Mucosa of rectum (tissue), 2 donors: ENCODE measurements around the gene EIPR1.

Source experiments
- H3K27ac ChIP-seq, 2 donors: one replicate each; pipeline ENCODE4 v1.7.0; 2013; ENCODE audit warnings: inconsistent platforms in 2 of 2, low read depth in 2 of 2, low read length in 2 of 2
- H3K27me3 ChIP-seq, 2 donors: one replicate each; pipeline ENCODE4 v1.7.0; 2013; ENCODE audit warnings: low read length in 2 of 2; ENCODE audit not compliant: control insufficient read depth in 2 of 2, insufficient read depth in 2 of 2
- H3K36me3 ChIP-seq, 2 donors: one replicate each; pipeline ENCODE4 v1.7.0; 2013; ENCODE audit warnings: low read length in 2 of 2; ENCODE audit not compliant: control insufficient read depth in 2 of 2, insufficient read depth in 2 of 2
- H3K4me1 ChIP-seq, 2 donors: one replicate each; pipeline ENCODE4 v1.7.0; 2013; ENCODE audit warnings: low read length in 2 of 2, mild to moderate bottlenecking in 1 of 2; ENCODE audit not compliant: control insufficient read depth in 2 of 2, insufficient read depth in 2 of 2
- H3K4me3 ChIP-seq, 2 donors: one replicate each; pipeline ENCODE4 v1.7.0; 2013; ENCODE audit warnings: low read length in 2 of 2
- H3K9ac ChIP-seq, 2 donors: one replicate each; pipeline ENCODE4 v1.7.0; 2013; ENCODE audit warnings: low read length in 2 of 2, low read depth in 1 of 2, mild to moderate bottlenecking in 1 of 2
- H3K9me3 ChIP-seq, 2 donors: one replicate each; pipeline ENCODE4 v1.7.0; 2013; ENCODE audit warnings: low read length in 2 of 2; ENCODE audit not compliant: control insufficient read depth in 2 of 2
- donor health status: healthy.
- donor health status: Normal muscosa, but diverticular disease.

The EIPR1 gene

DNA sequence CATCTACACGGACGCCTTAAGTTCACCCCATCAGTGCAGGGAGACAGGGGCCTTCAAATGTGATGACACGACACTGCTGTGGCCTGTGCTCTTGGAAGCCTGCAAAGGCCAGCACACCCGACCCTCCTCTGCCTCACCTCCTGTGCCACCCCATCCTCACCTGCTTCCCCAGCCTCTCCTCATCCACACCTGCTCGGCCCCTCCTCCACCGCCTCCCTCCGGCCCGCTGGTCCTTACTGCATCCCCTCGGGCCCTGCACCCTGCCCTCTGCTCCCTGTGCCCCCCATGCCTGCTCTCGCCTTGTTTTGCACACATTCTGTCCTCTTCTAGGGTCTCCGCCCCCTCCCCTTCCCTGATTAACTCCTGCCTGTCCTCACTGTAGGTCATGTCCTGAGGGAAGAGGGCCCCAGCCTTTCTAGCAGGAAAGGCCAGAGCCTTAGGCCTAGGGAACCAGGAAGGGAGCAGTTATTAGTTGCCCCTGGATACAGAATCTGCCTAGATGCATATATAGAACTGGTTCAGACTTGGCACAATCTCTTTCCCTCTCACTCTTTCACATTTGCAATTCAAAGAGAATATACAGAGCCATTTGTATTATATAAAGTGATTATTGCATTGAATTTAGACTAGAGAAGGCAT, 41.3 kb upstream of the EIPR1 start:
- H3K9me3 ChIP-seq, result no peaks in the 10 kb centered on the region
- peaks cover 38% of the 10 kb centered on the region in 2 donors for H3K36me3 ChIP-seq
- no peak overlapping the region for H3K9ac ChIP-seq
- H3K4me3 ChIP-seq, result no peak overlapping the region
- no peak overlapping the region for H3K27ac ChIP-seq
- H3K4me1 ChIP-seq, result no peaks in the 10 kb centered on the region
- no peaks in the 10 kb centered on the region for H3K27me3 ChIP-seq

DNA sequence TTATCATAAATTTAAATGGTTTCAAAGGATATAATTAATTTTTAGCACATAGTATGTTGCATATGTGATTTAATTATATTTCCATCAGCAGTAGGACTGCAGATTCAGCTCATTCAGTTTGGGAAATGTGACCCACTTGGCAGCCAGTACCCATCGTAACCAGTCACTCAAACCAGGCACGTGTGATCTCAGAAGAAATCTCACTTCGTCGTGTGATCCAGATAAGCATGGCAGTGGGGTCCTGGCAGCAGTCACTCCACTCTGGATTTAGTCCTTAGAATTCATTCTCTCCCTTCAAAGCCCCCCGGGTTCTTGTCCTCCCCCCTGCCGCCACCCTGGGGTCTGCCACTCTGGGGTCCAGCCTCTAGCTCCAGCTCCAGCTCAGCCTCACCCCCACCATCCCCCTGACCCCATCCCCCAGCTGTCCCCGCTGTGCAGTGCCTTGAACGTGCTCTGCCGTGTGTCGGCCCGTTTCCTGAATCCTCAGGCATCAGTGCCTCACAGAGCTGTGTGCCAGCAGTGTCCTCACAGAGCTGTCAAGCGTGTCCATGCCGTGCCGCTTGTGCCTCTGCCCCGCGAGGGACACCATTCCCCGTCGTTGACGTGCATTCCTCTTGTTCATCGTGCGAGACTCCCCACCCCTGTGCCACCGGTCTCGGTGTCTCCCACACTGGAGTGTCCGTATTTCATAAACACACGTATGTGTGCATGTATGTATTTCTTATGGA, 36.7 kb upstream of the EIPR1 start:
- Histone ChIP-seq H3K4me3 (no peak overlapping the region), H3K9me3 (no peaks in the 10 kb centered on the region), H3K27me3 (no peaks in the 10 kb centered on the region), H3K36me3 (peaks cover 8 to 10% of the 10 kb centered on the region in 2 donors), H3K27ac (no peak overlapping the region), H3K9ac (no peak overlapping the region), H3K4me1 (no peaks in the 10 kb centered on the region)

DNA sequence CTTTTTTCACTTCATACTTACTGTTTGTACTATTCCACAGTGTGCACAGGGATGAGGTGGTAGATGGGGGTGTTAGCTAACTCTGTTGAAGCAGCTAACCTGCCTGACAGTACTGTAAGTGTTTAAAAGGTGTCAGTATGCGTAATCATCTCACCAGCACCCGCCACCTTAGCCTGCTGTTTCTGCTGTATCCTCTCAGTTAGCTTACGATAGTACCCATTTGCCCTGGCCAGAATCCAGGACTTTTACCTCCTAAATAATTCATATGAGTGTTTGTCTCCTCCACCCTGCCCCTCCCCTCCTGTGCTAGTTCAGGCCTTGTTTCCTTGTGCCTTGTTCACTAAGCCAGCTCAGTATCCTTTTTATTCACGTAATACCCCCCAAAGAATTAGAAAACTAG, 36.1 kb upstream of the EIPR1 start:
- no peaks in the 10 kb centered on the region for H3K4me1 ChIP-seq
- no peak overlapping the region for H3K27ac ChIP-seq
- H3K9me3 ChIP-seq, result no peaks in the 10 kb centered on the region
- no peaks in the 10 kb centered on the region for H3K27me3 ChIP-seq
- no peak overlapping the region for H3K9ac ChIP-seq
- peaks cover 8 to 10% of the 10 kb centered on the region in 2 donors for H3K36me3 ChIP-seq
- H3K4me3 ChIP-seq, result no peak overlapping the region

DNA sequence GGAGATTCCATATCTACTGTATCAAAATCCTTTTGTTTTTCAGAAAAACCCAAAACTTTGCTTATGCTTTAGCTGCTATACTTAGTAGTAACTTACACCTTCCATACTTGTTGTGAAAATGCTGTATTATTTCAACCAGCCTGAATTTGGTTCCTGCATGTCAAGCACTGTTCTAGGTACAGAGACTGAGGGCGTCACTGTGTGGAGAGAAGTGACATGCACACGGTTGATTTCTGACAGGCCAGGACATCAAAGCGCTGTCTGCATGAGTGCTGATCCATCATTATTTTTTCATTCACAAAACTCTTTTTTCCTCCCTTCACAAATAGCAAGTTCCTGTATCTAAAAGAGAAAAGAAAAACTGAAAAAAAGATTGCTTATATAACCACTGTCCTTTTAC, 33.5 kb upstream of the EIPR1 start:
- Histone ChIP-seq H3K4me1 (no peaks in the 10 kb centered on the region), H3K4me3 (no peak overlapping the region), H3K9me3 (no peaks in the 10 kb centered on the region), H3K27ac (no peak overlapping the region), H3K9ac (no peak overlapping the region), H3K27me3 (no peaks in the 10 kb centered on the region), H3K36me3 (peaks cover 10 to 11% of the 10 kb centered on the region in 2 donors)

DNA sequence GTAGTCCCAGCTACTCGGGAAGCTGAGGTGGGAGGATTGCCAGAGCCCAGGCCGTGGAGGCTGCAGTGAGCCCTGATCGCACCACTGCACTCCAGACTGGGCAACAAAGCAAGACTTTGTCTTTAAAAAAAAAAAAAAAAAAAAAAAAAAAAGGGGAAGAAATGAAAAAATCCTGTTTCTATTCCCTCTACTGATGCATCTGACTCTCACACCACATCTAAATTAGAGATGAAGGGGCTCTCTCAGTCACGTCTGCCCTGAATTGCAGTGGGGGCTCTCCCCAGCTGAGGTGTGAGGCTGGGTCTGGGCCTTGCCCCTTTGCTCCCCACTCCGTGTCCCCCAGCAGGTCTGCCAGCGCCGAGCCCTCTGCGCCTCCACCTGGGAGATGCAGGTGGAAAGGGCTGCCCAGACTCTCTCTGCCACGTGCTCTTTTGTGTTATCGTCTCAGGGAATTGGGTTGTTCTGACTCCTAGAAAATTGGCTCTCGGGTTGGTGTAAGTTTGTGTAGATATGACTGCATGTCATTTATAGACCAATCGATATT, 32.1 kb upstream of the EIPR1 start:
- no peak overlapping the region for H3K27ac ChIP-seq
- peaks cover 9 to 10% of the 10 kb centered on the region in 2 donors for H3K36me3 ChIP-seq
- H3K4me1 ChIP-seq, result no peaks in the 10 kb centered on the region
- H3K9me3 ChIP-seq, result no peaks in the 10 kb centered on the region
- no peak overlapping the region for H3K9ac ChIP-seq
- no peaks in the 10 kb centered on the region for H3K27me3 ChIP-seq
- no peak overlapping the region for H3K4me3 ChIP-seq

DNA sequence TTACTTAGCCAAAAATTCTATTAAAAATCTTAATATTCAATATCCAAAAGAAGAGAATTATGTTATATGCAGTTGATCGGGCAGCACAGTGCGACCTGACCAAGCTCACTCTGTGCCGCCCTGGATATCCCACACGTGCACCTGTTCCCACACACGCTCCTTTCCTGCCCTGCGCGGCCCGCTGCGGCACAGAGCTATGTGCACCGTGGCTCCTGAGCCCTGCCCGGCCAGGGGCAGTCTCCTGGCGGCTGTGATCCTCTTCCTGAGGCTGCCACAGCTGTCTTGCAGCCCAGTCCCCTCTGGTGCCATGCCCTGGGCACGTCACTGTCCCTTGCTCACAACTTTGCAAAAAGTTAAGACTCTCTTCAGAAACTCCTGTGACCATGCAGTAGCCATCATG, 31.2 kb upstream of the EIPR1 start:
- H3K27me3 ChIP-seq, result no peaks in the 10 kb centered on the region
- H3K9ac ChIP-seq, result no peak overlapping the region
- H3K4me1 ChIP-seq, result no peaks in the 10 kb centered on the region
- H3K9me3 ChIP-seq, result no peaks in the 10 kb centered on the region
- H3K4me3 ChIP-seq, result no peak overlapping the region
- H3K36me3 ChIP-seq, result peaks cover 10% of the 10 kb centered on the region in 2 donors
- H3K27ac ChIP-seq, result no peak overlapping the region

DNA sequence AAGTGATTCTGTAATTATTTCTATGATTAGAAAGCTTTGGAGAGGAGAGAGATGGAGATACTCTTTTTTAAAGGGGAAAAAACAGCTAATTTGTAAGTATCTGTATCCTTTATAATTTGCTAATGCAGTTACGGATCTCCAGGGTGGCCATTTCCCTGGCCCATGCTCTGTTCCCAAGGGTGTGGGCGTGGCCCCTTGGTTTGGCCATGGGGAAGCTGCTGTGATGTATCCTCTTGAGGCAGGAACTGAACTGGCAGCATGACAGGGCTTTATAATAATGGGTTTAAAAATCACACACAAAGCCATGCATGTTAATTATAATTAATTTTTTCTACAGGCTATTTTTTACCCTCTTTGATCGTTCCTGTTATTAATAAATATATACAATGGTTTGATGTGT, 28.9 kb upstream of the EIPR1 start:
- no peak overlapping the region for H3K27ac ChIP-seq

DNA sequence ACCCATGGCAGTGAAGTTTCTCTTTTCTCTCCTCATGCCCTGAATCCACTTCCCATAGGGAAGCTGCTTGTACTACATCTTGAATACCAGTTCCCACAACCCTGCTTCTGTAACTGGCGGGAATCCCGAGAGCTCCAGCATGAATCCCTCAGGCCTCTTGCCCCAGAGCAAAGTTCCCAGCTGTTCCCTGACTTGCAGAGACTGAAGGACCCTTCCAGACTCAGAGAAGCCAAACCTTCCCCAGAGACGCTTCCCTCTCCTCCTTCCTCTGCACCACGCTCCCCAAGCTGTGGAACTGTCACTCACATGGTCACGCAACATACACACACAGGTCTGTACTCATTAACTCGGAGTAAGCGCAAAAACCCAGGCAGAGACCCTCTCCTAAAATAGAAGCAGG, 28.3 kb upstream of the EIPR1 start:
- Histone ChIP-seq H3K9me3 (no peaks in the 10 kb centered on the region), H3K27ac (no peak overlapping the region), H3K36me3 (peaks cover 16 to 26% of the 10 kb centered on the region in 2 donors), H3K4me3 (no peak overlapping the region), H3K9ac (no peak overlapping the region), H3K27me3 (no peaks in the 10 kb centered on the region), H3K4me1 (no peaks in the 10 kb centered on the region)

More for the DNA sequence above, 28.9 kb upstream of the EIPR1 start:
- H3K4me3 ChIP-seq, result no peak overlapping the region
- H3K9ac ChIP-seq, result no peak overlapping the region
- no peaks in the 10 kb centered on the region for H3K4me1 ChIP-seq
- no peaks in the 10 kb centered on the region for H3K9me3 ChIP-seq
- peaks cover 16 to 22% of the 10 kb centered on the region in 2 donors for H3K36me3 ChIP-seq
- no peaks in the 10 kb centered on the region for H3K27me3 ChIP-seq

DNA sequence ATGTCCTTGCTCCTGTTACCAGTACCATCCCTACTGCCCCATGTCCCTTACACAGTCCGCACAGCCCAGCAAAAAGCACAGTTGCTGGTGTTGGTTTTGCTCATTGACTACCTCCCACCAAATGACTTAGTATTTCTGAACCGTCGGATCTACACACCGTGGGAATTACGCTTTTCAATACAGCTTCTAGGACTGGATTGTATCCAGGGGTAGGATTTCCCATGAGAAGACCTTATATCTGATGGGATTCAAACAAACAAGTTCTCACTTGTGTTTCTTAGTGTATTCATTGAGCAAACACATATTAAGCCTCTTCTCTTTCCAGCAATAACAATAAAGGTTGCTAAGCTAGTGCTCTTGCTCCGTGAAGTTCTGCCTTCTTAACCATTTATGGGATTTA, 27.7 kb upstream of the EIPR1 start:
- no peak overlapping the region for H3K4me3 ChIP-seq
- no peak overlapping the region for H3K9ac ChIP-seq
- no peaks in the 10 kb centered on the region for H3K4me1 ChIP-seq
- H3K27me3 ChIP-seq, result no peaks in the 10 kb centered on the region
- no peaks in the 10 kb centered on the region for H3K9me3 ChIP-seq
- H3K27ac ChIP-seq, result no peak overlapping the region
- H3K36me3 ChIP-seq, result peaks cover 16 to 31% of the 10 kb centered on the region in 2 donors

DNA sequence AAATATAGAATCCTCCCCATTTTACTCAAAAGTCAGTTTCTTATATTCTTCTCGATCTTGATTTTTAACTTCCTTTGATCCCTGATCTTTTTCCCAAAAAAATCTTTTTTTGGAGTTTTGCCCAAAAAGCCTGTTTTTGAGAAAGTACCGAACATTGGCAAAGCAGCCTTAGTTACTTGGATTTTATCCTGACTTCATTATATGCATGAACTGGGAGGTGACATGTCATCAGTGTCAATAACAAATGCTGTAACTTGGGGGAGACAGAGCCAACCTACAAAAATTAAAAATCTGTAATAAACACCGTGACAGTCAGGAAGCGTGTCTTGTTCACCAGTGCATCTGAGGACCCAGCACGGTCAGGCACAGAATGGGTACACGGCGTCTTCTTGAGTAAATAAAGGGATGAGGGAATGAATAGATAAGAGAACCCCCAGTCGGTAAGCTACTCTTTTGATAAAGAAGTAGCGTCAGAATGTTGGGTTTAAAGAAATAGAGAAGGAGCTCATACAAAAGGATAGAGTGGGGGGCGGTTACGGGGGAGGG, 26.8 kb upstream of the EIPR1 start:
- no peaks in the 10 kb centered on the region for H3K9me3 ChIP-seq
- no peaks in the 10 kb centered on the region for H3K4me1 ChIP-seq
- H3K27me3 ChIP-seq, result no peaks in the 10 kb centered on the region
- no peak overlapping the region for H3K27ac ChIP-seq
- no peak overlapping the region for H3K4me3 ChIP-seq
- no peak overlapping the region for H3K9ac ChIP-seq
- H3K36me3 ChIP-seq, result peaks cover 16 to 31% of the 10 kb centered on the region in 2 donors
